ENCODE results near the gene SGSM2.

Gene SGSM2

GRCh38 chr17:2420176-2420575, 82.9 kb downstream of the SGSM2 start:
- no peak for DNase-seq (ENCODE audit: low read depth in 2 of 3, low spot score in 1 of 3)

GRCh38 chr17:2421315-2422147, 84.2 kb downstream of the SGSM2 start:
- no peak for DNase-seq (ENCODE audit: low read depth in 2 of 3, low spot score in 1 of 3)

- DNase-seq (ENCODE audit: low read depth in 2 of 3, low spot score in 1 of 3) = no peak
These were observed 86.0 kb downstream of the SGSM2 start for GRCh38 chr17:2423271-2423670.

- DNase-seq (ENCODE audit: low read depth in 2 of 3, low spot score in 1 of 3) = no peak
These were observed 89.9 kb downstream of the SGSM2 start for GRCh38 chr17:2427215-2427614.

GRCh38 chr17:2427910-2428309, 90.6 kb downstream of the SGSM2 start:
- no peak for DNase-seq (ENCODE audit: low read depth in 2 of 3, low spot score in 1 of 3)
